ENCODE measurements around the gene PDE1A.

GRCh38 chr2:182359027-182359989 is 67.5 kb downstream of the PDE1A start:
- TF ChIP-seq, protein P1, sequence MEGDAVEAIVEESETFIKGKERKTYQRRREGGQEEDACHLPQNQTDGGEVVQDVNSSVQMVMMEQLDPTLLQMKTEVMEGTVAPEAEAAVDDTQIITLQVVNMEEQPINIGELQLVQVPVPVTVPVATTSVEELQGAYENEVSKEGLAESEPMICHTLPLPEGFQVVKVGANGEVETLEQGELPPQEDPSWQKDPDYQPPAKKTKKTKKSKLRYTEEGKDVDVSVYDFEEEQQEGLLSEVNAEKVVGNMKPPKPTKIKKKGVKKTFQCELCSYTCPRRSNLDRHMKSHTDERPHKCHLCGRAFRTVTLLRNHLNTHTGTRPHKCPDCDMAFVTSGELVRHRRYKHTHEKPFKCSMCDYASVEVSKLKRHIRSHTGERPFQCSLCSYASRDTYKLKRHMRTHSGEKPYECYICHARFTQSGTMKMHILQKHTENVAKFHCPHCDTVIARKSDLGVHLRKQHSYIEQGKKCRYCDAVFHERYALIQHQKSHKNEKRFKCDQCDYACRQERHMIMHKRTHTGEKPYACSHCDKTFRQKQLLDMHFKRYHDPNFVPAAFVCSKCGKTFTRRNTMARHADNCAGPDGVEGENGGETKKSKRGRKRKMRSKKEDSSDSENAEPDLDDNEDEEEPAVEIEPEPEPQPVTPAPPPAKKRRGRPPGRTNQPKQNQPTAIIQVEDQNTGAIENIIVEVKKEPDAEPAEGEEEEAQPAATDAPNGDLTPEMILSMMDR (IDR thresholded peaks at IDR 0.05): no peak
- no peak for TF ChIP-seq POLR2A (IDR thresholded peaks at IDR 0.05)
